ENCODE measurements around the gene SRRD. TPM values are rescaled to one million over a fixed set of nuclear protein-coding genes. Genes with fewer than 3 reads are reported as not detected.

Gene SRRD
- total RNA-seq, 1 experiment from 2014 or later: 25.1 TPM

DNA sequence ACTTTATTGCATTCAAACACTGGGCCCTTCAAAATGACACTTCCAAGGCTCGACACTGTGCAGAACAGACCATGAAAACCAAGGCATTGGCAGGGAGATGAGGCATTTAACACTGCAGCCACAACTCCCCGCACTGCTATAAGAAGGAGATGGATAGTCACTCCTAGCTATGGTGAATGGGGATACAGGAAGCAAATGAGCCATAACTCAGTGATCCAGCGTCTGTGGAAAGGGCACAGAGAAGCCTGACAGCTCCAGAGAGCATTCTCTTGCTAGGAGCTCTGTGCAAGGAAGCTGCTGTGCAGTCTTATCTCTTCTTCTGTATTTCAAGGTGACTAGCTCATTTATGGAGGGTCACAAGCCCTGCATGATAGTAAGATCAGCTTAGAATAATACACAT lies 21.0 kb upstream of the SRRD start (continued):
- TF ChIP-seq E2F1 (CRISPR knock-in tag; IDR thresholded peaks at IDR 0.05): no peak
- no peak for TF ChIP-seq ELF4 (CRISPR knock-in tag; IDR thresholded peaks at IDR 0.05; ENCODE audit: low read depth)
- TF ChIP-seq GABPB1 (CRISPR knock-in tag; IDR thresholded peaks at IDR 0.05): no peak
- TF ChIP-seq, protein P1, sequence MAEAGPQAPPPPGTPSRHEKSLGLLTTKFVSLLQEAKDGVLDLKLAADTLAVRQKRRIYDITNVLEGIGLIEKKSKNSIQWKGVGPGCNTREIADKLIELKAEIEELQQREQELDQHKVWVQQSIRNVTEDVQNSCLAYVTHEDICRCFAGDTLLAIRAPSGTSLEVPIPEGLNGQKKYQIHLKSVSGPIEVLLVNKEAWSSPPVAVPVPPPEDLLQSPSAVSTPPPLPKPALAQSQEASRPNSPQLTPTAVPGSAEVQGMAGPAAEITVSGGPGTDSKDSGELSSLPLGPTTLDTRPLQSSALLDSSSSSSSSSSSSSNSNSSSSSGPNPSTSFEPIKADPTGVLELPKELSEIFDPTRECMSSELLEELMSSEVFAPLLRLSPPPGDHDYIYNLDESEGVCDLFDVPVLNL (CRISPR knock-in tag; IDR thresholded peaks at IDR 0.05; ENCODE audit: borderline replicate concordance, low read depth): no peak
- TF ChIP-seq, protein P2, sequence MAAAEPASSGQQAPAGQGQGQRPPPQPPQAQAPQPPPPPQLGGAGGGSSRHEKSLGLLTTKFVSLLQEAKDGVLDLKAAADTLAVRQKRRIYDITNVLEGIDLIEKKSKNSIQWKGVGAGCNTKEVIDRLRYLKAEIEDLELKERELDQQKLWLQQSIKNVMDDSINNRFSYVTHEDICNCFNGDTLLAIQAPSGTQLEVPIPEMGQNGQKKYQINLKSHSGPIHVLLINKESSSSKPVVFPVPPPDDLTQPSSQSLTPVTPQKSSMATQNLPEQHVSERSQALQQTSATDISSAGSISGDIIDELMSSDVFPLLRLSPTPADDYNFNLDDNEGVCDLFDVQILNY (CRISPR knock-in tag; IDR thresholded peaks at IDR 0.05): no peak
- TF ChIP-seq, protein P3, sequence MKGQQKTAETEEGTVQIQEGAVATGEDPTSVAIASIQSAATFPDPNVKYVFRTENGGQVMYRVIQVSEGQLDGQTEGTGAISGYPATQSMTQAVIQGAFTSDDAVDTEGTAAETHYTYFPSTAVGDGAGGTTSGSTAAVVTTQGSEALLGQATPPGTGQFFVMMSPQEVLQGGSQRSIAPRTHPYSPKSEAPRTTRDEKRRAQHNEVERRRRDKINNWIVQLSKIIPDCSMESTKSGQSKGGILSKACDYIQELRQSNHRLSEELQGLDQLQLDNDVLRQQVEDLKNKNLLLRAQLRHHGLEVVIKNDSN (CRISPR knock-in tag; IDR thresholded peaks at IDR 0.05): no peak

GRCh38 chr22:26463101-26463661 lies 20.5 kb upstream of the SRRD start:
- H3K27me3 Mint-ChIP-seq (ENCODE audit: low read depth): no peaks in the 10 kb centered on the region
- ChIA-PET CTCF (interaction anchor here (1.4 to 5.0 kb wide), 2 partner anchors 97 to 210 kb away, joined by 3 to 69 read pairs; no protein-coding TSS in a partner anchor), POLR2A (interaction anchor here (1.3 kb wide), 1 partner anchor 20 kb away, joined by 3 read pairs; the partner anchor contains the start of genes HPS4 and SRRD)
- peaks cover 4% of the 10 kb centered on the region; the same call in 1 of the 2 replicates for H3K4me1 Mint-ChIP-seq
- ATAC-seq: no peak
- H3K9me3 Mint-ChIP-seq: no peaks in the 10 kb centered on the region
- no peak for DNase-seq (ENCODE audit: low spot score)
- TF ChIP-seq TEAD4 (CRISPR knock-in tag; IDR thresholded peaks at IDR 0.05) (no peak), OVOL2 (CRISPR knock-in tag; IDR thresholded peaks at IDR 0.05; ENCODE audit: borderline replicate concordance) (no peak), CBFB (CRISPR knock-in tag; IDR thresholded peaks at IDR 0.05; ENCODE audit: low read depth) (no peak), AFF4 (CRISPR knock-in tag; IDR thresholded peaks at IDR 0.05; ENCODE audit: borderline replicate concordance) (no peak), ZNF416 (CRISPR knock-in tag; IDR thresholded peaks at IDR 0.05) (no peak), SOX15 (CRISPR knock-in tag; IDR thresholded peaks at IDR 0.05) (no peak), MXD4 (CRISPR knock-in tag; IDR thresholded peaks at IDR 0.05; ENCODE audit: borderline replicate concordance) (no peak), MYBL2 (CRISPR knock-in tag; IDR thresholded peaks at IDR 0.05) (no peak)
- TF ChIP-seq, protein P4, sequence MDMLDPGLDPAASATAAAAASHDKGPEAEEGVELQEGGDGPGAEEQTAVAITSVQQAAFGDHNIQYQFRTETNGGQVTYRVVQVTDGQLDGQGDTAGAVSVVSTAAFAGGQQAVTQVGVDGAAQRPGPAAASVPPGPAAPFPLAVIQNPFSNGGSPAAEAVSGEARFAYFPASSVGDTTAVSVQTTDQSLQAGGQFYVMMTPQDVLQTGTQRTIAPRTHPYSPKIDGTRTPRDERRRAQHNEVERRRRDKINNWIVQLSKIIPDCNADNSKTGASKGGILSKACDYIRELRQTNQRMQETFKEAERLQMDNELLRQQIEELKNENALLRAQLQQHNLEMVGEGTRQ (CRISPR knock-in tag; IDR thresholded peaks at IDR 0.05): no peak
- TF ChIP-seq, protein P5, sequence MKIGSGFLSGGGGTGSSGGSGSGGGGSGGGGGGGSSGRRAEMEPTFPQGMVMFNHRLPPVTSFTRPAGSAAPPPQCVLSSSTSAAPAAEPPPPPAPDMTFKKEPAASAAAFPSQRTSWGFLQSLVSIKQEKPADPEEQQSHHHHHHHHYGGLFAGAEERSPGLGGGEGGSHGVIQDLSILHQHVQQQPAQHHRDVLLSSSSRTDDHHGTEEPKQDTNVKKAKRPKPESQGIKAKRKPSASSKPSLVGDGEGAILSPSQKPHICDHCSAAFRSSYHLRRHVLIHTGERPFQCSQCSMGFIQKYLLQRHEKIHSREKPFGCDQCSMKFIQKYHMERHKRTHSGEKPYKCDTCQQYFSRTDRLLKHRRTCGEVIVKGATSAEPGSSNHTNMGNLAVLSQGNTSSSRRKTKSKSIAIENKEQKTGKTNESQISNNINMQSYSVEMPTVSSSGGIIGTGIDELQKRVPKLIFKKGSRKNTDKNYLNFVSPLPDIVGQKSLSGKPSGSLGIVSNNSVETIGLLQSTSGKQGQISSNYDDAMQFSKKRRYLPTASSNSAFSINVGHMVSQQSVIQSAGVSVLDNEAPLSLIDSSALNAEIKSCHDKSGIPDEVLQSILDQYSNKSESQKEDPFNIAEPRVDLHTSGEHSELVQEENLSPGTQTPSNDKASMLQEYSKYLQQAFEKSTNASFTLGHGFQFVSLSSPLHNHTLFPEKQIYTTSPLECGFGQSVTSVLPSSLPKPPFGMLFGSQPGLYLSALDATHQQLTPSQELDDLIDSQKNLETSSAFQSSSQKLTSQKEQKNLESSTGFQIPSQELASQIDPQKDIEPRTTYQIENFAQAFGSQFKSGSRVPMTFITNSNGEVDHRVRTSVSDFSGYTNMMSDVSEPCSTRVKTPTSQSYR (CRISPR knock-in tag; IDR thresholded peaks at IDR 0.05): no peak
- no peak overlapping the region for H3K4me3 Mint-ChIP-seq
- peaks cover 56% of the 10 kb centered on the region for H3K36me3 Mint-ChIP-seq
- no peak overlapping the region for H3K27ac Mint-ChIP-seq
